Type B pancreatic cell (in vitro differentiated cells): Measurements from ENCODE around the gene CFAP70. TPM values are rescaled to one million over a fixed set of nuclear protein-coding genes. Genes with fewer than 3 reads are reported as not detected.
"Not testable (repeated sequence)": the region's sequence is repeated elsewhere in the genome, so short reads cannot be mapped to it uniquely, and the experiment has no call there.

Source experiments
- DNase-seq: peaks from one replicate; pipeline ENCODE4 v3.0.0; 2021; ENCODE audit warnings: mixed read lengths; ENCODE audit not compliant: unreplicated experiment; ENCODE audit errors: extremely low spot score
- H3K27ac Mint-ChIP-seq: 2 replicates; pipeline ENCODE4 v1.8.0; 2021; ENCODE audit warnings: mild to moderate bottlenecking, mixed read lengths
- H3K27me3 Mint-ChIP-seq: 2 replicates; pipeline ENCODE4 v1.8.0; 2021; ENCODE audit warnings: mixed read lengths
- H3K36me3 Mint-ChIP-seq: 2 replicates; pipeline ENCODE4 v1.8.0; 2021; ENCODE audit warnings: mixed read lengths
- H3K4me1 Mint-ChIP-seq: one replicate; pipeline ENCODE4 v1.8.0; 2021; ENCODE audit warnings: mixed read lengths; ENCODE audit not compliant: unreplicated experiment
- H3K4me3 Mint-ChIP-seq: 2 replicates; pipeline ENCODE4 v1.8.0; 2021; ENCODE audit warnings: mild to moderate bottlenecking, mixed read lengths
- H3K9me3 Mint-ChIP-seq: 2 replicates; pipeline ENCODE4 v1.8.0; 2021; ENCODE audit warnings: mixed read lengths
- total RNA-seq: library from RNA; stranded (reverse); gene quantifications from 2 replicates; pipeline ENCODE4 v1.2.1, GENCODE V29; 2021; ENCODE audit warnings: low replicate concordance
- TF ChIP-seq, protein P1 (sequence below): fragments of 200-600 bp; sonication (generic); conservative IDR thresholded peaks from 2 replicates; pipeline ENCODE4 v1.5.0; 2021; ENCODE audit warnings: antibody characterized with exemption, mild to moderate bottlenecking

The CFAP70 gene
- total RNA-seq, 1 donor from 2014 or later = 9.7 TPM

DNA sequence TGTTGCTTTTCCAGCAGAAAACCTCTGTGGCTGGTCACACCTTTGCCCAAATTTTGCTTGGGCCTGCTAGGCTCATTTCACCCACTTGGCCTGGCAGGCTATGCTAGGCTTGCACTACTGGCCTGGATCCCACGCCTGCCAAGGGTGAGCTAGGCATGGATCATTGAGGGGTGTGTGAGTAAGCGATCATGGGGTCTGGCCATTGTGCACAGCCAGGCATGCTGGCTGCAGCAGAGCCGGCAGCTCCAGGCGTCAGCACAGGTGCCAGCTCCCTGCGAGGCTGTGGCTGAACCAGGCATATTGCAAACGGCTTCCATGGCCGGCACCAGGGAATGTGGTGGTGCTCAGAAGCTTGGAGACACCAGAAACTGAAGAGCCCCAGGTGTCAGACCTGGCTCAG is 19.2 kb downstream of the CFAP70 start:
- H3K4me1 Mint-ChIP-seq = no peaks in the 10 kb centered on the region
- H3K36me3 Mint-ChIP-seq = no peaks in the 10 kb centered on the region
- H3K27me3 Mint-ChIP-seq = no peaks in the 10 kb centered on the region

DNA sequence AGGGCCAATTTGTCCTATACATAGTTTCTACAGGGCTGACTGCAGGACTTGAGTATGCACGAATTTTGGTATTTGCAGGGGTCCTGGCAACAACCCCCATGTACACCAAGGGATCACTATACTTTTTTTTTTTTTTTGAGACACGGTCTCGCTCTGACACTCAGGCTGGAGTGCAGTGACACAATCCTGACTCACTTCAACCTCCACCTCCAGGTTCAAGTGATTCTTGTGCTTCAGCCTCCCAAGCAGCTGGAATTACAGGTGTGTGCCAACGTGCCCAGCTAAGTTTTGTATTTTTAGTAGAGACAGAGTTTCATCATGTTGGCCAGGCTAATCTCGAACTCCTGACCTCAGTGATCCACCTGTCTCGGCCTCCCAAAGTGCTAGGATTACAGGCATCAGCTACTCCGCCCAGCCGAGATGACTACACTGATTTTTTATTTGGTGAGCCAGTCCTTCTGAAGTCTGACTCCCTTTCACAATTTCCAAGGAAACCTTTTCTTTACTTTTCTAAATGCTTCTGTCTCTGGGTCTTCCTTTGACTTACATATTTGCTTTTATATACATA is 19.8 kb downstream of the CFAP70 start:
- TF ChIP-seq, protein P1, sequence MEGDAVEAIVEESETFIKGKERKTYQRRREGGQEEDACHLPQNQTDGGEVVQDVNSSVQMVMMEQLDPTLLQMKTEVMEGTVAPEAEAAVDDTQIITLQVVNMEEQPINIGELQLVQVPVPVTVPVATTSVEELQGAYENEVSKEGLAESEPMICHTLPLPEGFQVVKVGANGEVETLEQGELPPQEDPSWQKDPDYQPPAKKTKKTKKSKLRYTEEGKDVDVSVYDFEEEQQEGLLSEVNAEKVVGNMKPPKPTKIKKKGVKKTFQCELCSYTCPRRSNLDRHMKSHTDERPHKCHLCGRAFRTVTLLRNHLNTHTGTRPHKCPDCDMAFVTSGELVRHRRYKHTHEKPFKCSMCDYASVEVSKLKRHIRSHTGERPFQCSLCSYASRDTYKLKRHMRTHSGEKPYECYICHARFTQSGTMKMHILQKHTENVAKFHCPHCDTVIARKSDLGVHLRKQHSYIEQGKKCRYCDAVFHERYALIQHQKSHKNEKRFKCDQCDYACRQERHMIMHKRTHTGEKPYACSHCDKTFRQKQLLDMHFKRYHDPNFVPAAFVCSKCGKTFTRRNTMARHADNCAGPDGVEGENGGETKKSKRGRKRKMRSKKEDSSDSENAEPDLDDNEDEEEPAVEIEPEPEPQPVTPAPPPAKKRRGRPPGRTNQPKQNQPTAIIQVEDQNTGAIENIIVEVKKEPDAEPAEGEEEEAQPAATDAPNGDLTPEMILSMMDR = no peak
- Mint-ChIP-seq H3K4me1 (no peaks in the 10 kb centered on the region), H3K9me3 (no peaks in the 10 kb centered on the region), H3K4me3 (no peak overlapping the region), H3K36me3 (no peaks in the 10 kb centered on the region), H3K27ac (no peak overlapping the region), H3K27me3 (no peaks in the 10 kb centered on the region)
- DNase-seq = no peak

More for the DNA sequence above, 19.2 kb downstream of the CFAP70 start:
- Mint-ChIP-seq H3K27ac (no peak overlapping the region), H3K4me3 (no peak overlapping the region), H3K9me3 (no peaks in the 10 kb centered on the region)
- no peak for DNase-seq
- TF ChIP-seq, protein P1 = no peak

DNA sequence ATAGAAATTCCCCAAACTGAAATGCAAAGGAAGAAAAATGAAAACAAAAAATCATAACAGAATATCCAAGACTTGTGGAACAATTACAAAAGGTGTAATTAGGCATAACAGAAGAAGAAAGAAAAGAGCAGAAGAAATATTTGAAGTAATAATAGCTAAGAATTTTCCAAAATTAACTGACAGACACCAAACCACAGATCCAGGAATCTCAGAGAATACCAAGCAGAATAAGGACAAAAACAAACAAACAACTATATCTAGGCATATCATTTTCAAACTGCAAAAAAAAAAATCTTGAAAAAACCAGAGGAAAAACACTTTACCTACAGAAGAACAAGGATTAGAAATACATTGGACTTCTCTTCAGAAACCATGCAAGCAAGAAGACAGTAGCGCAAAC is 25.5 kb downstream of the CFAP70 start:
- TF ChIP-seq, protein P1 = no peak
- Mint-ChIP-seq H3K27ac (no peak overlapping the region), H3K36me3 (no peaks in the 10 kb centered on the region), H3K9me3 (no peaks in the 10 kb centered on the region), H3K4me3 (no peak overlapping the region), H3K27me3 (peaks cover 7% of the 10 kb centered on the region), H3K4me1 (no peaks in the 10 kb centered on the region)
- no peak for DNase-seq

DNA sequence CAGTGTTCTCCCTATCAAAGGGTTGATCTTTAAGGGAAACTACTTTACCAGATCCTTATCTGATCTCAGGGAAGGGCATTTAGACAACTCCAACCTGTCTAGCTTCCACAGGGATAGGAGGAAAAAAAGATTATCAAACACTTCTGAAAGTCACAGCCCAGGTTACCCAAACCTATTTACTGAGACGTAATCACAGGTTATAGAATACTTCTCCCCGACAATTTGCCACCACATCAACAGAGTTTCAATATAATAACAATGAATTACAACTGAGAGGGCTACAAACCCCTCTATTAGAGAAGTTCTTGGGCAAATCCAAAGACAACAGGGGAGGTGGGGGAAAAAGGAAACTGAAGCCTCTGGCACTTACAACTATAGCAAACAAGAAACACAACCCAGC is 26.3 kb downstream of the CFAP70 start:
- Mint-ChIP-seq H3K27me3 (peaks cover 7% of the 10 kb centered on the region), H3K36me3 (no peaks in the 10 kb centered on the region), H3K4me1 (no peaks in the 10 kb centered on the region), H3K27ac (no peak overlapping the region), H3K4me3 (no peak overlapping the region), H3K9me3 (no peaks in the 10 kb centered on the region)
- DNase-seq = no peak
- TF ChIP-seq, protein P1 = no peak

DNA sequence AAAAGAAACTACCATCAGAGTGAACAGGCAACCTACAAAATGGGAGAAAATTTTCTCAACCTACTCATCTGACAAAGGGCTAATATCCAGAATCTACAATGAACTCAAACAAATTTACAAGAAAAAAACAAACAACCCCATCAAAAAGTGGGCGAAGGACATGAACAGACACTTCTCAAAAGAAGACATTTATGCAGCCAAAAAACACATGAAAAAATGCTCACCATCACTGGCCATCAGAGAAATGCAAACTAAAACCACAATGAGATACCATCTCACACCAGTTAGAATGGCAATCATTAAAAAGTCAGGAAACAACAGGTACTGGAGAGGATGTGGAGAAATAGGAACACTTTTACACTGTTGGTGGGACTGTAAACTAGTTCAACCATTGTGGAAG is 30.1 kb downstream of the CFAP70 start:
- DNase-seq, H3K27me3 Mint-ChIP-seq, H3K27ac Mint-ChIP-seq, H3K36me3 Mint-ChIP-seq, H3K4me1 Mint-ChIP-seq, H3K4me3 Mint-ChIP-seq, H3K9me3 Mint-ChIP-seq: not testable (repeated sequence)

DNA sequence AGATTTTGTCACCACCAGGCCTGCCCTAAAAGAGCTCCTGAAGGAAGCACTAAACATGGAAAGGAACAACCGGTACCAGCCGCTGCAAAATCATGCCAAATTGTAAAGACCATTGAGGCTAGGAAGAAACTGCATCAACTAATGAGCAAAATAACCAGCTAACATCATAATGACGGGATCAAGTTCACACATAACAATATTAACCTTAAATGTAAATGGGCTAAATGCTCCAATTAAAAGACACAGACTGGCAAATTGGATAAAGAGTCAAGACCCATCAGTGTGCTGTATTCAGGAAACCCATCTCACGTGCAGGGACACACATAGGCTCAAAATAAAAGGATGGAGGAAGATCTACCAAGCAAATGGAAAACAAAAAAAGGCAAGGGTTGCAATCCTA is 33.4 kb downstream of the CFAP70 start:
- not testable (repeated sequence) for H3K27me3 Mint-ChIP-seq, H3K4me3 Mint-ChIP-seq, H3K4me1 Mint-ChIP-seq, DNase-seq, H3K9me3 Mint-ChIP-seq, H3K36me3 Mint-ChIP-seq, H3K27ac Mint-ChIP-seq

DNA sequence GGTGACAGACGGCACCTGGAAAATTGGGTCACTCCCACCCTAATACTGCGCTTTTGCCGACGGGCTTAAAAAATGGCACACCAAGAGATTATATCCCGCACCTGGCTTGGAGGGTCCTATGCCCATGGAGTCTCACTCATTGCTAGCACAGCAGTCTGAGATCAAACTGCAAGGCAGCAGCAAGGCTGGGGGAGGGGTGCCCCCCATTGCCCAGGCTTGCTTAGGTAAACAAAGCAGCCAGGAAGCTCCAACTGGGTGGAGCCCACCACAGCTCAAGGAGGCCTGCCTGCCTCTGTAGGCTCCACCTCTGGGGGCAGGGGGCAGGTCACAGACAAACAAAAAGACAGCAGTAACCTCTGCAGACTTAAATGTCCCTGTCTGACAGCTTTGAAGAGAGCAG is 35.1 kb downstream of the CFAP70 start:
- not testable (repeated sequence) for H3K27ac Mint-ChIP-seq, H3K27me3 Mint-ChIP-seq, H3K4me1 Mint-ChIP-seq, DNase-seq, H3K4me3 Mint-ChIP-seq, H3K9me3 Mint-ChIP-seq
- peaks cover 11% of the 10 kb centered on the region for H3K36me3 Mint-ChIP-seq
